ENCODE measurements around the gene GGT7. TPM values are rescaled to one million over a fixed set of nuclear protein-coding genes. Genes with fewer than 3 reads are reported as not detected.

Gene GGT7
- total and polyA plus RNA-seq, 2 of the 4 experiments (the other 2 are of a cell fraction), result 3.4 to 25.9 TPM

DNA sequence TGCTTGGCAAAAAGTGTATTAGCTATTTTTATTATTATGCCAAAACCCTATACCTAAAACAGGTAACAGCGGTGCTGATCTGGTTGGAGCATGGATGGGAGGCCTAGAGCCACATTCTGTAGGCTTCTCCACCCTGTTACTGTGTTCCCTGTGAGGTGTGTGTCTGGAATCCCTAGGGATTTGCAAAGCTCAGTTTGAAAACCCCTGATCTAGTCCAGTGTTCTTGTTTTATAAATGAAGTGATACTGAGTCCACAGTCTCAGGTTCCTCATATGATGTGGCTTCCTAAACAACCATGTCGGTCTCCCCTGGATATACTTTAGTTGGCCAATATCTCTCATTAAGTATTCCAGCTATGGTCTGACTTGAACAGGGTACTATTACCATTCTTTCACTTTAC is 20.0 kb upstream of the GGT7 start:
- Histone ChIP-seq H4K8ac (ENCODE audit: low read depth in 2 of 2, low read length in 2 of 2) (no peak overlapping the region), H2AK5ac (ENCODE audit: low read depth, low read length) (no peak overlapping the region; the same call in 1 of the 2 replicates), H3K9me3 (ENCODE audit: control insufficient read depth, insufficient read depth, low read length) (no peaks in the 10 kb centered on the region), H3K18ac (ENCODE audit: low read depth, low read length) (no peak overlapping the region), H3K4me3 (ENCODE audit: insufficient read depth, low read depth, low read length) (no peak overlapping the region), H2BK120ac (ENCODE audit: low read depth, low read length) (no peak overlapping the region), H3K4me2 (ENCODE audit: low read depth, low read length) (no peak overlapping the region), H4K20me1 (ENCODE audit: insufficient read depth, low read length) (peaks cover 3% of the 10 kb centered on the region; the same call in 1 of the 2 replicates), H3K4ac (ENCODE audit: low read depth, low read length) (no peak overlapping the region), H3K9ac (ENCODE audit: low read depth, low read length) (no peak overlapping the region), H3K79me1 (ENCODE audit: low read depth in 1 of 2, low read length in 2 of 2) (peaks cover 16 to 29% of the 10 kb centered on the region in 2 experiments; a peak in 3 of 4 replicates), H3K56ac (ENCODE audit: extremely low read depth, insufficient read depth, low read length) (no peak overlapping the region), H2AFZ (replicated peaks; ENCODE audit: low read length, poor library complexity) (no peak overlapping the region), H3K27ac (ENCODE audit: insufficient read depth, low read length) (no peak overlapping the region), H2AK9ac (replicated peaks; ENCODE audit: low read depth, low read length, poor library complexity) (peak overlapping the region; percentile 50), H2BK20ac (ENCODE audit: low read depth, low read length) (peak overlapping the region; percentile 16; the same call in 1 of the 2 replicates), H3K14ac (replicated peaks; ENCODE audit: low read depth, low read length) (no peak overlapping the region), H3K27me3 (ENCODE audit: control insufficient read depth, insufficient read depth, low read length) (no peaks in the 10 kb centered on the region), H3K4me1 (ENCODE audit: control insufficient read depth, insufficient read depth, low read length) (peaks cover 16% of the 10 kb centered on the region), H3K36me3 (ENCODE audit: control insufficient read depth, insufficient read depth, low read length) (no peaks in the 10 kb centered on the region), H4K5ac (ENCODE audit: low read depth, low read length) (no peak overlapping the region), H3K23ac (ENCODE audit: low read depth, low read length) (no peak overlapping the region), H4K91ac (ENCODE audit: insufficient read depth, low read depth, low read length) (no peak overlapping the region), H2BK15ac (ENCODE audit: low read depth, low read length) (peak overlapping the region; percentile 34; the same call in 1 of the 3 replicates), H3K9me1 (ENCODE audit: insufficient read depth, low read length) (peaks cover 4% of the 10 kb centered on the region), H2BK5ac (ENCODE audit: low read depth, low read length, poor library complexity, severe bottlenecking) (no peak overlapping the region)
- intact Hi-C loops (cut with micrococcal nuclease) (no loop called here), in situ Hi-C loops (cut with MboI; ENCODE audit: low sequenced_read_pairs) (no loop called here), dilution Hi-C loops (cut with HindIII; ENCODE audit: low sequenced_read_pairs, unreplicated experiment) (no loop called here)
- ChIA-PET POLR2A (ENCODE audit: unreplicated experiment) (no interaction called here), CTCF (no interaction called here)
- no peak for DNase-seq
- 80% methylated on average over 1 of the region's 2 CpGs; no CpG with 5 or more reads in 1 of the 2 experiments for WGBS, 2 experiments (ENCODE audit: extremely low coverage in 2 of 2, insufficient read length in 1 of 2)
- no peak for ATAC-seq (ENCODE audit: low read depth)
- TF ChIP-seq CEBPB (IDR thresholded peaks at IDR 0.05; ENCODE audit: low read depth, low read length), result no peak
- TF ChIP-seq, protein P1, sequence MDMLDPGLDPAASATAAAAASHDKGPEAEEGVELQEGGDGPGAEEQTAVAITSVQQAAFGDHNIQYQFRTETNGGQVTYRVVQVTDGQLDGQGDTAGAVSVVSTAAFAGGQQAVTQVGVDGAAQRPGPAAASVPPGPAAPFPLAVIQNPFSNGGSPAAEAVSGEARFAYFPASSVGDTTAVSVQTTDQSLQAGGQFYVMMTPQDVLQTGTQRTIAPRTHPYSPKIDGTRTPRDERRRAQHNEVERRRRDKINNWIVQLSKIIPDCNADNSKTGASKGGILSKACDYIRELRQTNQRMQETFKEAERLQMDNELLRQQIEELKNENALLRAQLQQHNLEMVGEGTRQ (IDR thresholded peaks at IDR 0.05; ENCODE audit: low read depth, low read length), result no peak
- TF ChIP-seq, protein P2, sequence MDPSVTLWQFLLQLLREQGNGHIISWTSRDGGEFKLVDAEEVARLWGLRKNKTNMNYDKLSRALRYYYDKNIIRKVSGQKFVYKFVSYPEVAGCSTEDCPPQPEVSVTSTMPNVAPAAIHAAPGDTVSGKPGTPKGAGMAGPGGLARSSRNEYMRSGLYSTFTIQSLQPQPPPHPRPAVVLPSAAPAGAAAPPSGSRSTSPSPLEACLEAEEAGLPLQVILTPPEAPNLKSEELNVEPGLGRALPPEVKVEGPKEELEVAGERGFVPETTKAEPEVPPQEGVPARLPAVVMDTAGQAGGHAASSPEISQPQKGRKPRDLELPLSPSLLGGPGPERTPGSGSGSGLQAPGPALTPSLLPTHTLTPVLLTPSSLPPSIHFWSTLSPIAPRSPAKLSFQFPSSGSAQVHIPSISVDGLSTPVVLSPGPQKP (IDR thresholded peaks at IDR 0.05; ENCODE audit: borderline replicate concordance, low read depth, low read length), result no peak
- no TSS peak for BruUV-seq (replicated peaks)
